DMS114 treated with DMSO at 0.1 percent for 48 hours (cell line): ENCODE measurements around the gene CPEB1.
"Not testable (repeated sequence)": the region's sequence is repeated elsewhere in the genome, so short reads cannot be mapped to it uniquely, and the experiment has no call there.

Experiments
- DNase-seq: peaks from one replicate; lab custom pipeline; 2025; ENCODE audit not compliant: unreplicated experiment; lab: John Stamatoyannopoulos, UW

Gene CPEB1

DNA sequence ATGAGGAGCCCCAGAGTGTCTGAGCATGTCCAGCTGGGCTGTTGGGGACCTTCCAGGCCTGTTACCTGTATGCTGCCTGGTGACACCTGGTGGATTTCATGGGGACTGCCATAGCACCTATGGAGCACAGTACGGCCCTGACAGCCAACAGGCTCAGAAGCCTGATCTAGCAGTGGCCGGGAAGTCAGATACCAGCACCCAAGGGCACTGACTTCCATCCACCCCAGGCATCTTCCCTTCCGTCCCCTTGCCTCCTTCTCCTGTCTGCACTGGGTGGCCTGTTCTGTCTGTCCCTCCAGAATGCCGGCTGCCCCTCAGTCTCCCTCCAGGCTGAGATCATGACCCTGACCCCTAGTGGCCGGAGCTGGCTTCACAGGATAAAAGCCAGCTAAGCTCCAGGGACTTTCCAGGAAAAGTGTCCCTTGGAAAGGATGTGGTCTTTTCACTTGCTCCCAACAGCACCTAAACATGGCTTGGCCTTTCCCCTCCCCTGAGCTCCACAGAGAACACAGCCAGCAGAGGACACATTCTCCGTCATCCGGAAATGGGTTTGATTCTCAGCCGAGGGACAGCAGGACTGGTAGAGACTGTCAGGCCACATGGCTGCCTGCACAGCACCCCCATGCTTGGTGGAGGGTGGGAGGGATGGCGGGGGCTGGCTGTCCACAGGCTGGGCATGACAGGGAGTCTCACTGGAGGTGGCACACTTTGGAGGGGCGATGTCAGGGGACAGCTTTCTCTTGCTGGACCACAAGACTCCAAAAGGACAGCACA is 116.4 kb downstream of the CPEB1 start:
- DNase-seq = no peak

DNA sequence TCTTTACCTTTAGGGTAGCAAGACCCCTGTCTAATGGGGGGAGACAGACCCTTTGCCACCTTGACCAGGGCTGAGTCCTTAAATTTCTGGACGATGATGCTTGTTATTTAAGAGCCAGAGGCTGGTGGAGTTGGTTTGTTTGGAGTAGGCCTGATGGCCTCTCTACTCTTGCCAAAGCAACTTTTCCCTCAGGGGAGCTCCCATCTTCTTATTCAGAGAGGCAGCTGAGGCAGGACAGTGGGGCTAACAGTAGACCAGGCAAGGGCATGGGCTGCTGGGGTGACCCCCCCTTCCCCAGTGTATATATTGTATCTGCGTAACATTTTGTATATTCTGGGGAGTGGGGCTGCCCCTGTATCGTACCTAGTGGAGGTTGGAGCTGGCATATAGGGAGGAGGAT is 117.2 kb downstream of the CPEB1 start:
- no peak for DNase-seq

DNA sequence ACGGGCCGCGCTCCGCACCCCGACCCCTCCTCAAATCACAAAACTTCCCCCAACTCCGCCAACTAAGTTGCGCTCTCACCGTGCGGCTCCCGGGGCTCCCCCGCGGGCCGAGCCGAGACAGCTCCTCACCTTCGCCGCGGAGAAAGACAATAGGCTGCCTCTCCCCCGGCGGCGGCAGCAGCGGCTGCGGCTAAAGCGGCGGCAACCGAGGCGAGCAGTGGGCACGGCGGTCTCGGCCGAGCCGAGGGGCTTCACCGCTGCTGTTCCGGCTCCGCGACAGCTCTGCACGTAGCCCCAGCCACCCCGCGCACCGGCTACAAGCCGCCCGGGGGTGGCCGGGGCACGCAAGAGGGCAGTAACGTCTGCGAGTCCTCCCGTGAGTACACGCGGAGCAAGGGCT is 133.6 kb downstream of the CPEB1 start:
- DNase-seq = not testable (repeated sequence)

DNA sequence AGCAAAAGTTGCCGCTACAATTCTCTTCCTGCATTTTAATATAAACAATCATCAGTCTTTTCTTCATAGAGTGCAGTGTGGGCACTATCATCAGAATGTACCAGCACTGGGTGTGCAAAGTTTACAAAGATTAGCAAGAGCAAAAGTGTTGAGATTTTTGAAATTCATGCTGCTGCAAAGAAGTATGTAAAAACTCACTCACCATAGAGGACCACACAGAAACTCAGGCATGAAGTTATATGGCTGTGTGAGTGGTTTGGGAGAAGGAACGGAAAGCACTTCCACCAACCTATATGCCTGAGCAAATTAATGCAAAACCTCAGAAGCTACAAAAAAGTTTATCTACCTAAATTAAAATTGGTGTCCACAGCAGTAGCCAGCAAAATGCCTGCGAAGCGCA is 139.5 kb downstream of the CPEB1 start:
- not testable (repeated sequence) for DNase-seq

DNA sequence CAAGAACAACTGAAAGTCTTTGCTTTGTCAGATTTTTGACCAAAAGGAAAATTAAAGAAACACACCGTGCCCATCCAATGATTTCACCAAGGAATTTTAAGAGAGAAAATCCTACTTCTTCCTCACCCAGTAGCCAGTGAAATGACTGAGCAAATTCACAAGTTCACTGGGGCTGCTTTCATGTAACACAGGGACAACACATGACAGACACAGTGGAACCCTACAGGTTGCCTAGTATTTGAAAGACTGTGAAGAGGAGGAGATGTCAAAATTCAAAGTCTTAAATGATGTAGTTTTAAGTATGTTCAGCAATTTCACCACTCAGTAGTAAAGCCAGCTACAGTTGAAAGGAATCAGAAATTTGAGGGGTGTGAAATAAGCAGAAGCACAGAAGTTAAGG is 140.1 kb downstream of the CPEB1 start:
- not testable (repeated sequence) for DNase-seq

DNA sequence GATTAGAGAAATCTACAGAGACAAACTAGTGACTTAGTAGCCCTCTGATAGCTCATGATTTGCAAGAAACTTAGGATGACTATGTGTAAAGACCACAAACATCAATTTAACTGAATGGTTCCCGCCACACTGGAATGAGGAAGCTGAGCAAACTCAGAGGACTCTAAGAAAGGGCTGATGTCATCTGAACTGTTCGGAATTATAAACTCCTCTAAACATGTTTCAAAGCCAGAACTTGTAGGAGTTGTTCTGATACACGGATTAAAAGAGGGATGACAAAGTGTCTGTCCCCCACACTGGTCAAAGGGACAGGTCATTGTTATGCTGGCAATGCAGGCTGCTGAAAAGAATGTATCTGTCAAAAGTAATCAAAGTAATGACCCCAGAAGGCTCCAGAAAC is 141.3 kb downstream of the CPEB1 start:
- not testable (repeated sequence) for DNase-seq

DNA sequence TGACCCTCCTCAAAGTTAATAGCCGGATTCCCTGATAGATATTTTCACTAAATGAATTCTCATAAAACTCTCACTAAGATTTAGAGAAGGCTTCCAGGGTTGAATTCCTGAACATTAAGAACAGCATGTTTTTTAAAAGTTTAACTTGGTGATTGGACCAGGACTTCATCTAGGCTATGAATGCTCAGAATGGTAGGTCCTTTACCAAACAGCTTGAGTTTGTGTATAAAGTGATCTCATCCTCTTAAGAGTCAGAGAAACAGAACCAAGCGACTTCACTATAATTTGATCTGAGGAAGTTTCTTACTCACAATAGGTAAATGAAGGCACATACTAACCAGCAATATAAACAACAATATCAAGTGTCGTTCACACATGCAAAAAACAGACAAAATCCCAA is 143.1 kb downstream of the CPEB1 start:
- DNase-seq = not testable (repeated sequence)

DNA sequence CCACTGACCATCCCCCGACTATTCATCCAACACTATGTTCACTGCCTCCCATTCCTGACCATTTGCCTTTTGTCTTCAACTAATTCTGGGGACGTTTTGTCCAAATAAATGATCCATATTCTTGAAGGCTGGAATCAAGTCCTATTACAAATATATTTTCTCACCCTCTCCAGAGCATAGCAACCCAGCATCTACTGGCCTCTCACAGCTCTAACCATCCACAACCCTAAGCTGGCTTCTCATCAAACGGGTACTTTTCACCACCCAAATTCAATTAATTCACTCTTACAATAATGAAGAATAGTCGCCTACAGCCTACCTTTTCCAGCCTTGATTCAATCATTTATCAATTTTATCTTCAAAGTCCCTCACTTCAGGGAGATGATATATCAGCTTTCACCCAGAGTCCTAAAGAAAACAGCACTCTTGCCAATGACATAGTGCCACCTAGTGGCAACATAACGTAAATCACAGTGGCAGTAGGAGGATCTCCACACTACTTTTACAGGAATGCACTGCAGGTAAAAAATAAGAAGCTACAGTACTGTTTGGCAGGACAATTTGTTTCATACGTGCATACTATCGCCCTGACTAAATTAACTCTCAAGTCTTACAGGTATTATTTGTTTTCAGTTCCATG is 144.3 kb downstream of the CPEB1 start:
- DNase-seq = not testable (repeated sequence)

DNA sequence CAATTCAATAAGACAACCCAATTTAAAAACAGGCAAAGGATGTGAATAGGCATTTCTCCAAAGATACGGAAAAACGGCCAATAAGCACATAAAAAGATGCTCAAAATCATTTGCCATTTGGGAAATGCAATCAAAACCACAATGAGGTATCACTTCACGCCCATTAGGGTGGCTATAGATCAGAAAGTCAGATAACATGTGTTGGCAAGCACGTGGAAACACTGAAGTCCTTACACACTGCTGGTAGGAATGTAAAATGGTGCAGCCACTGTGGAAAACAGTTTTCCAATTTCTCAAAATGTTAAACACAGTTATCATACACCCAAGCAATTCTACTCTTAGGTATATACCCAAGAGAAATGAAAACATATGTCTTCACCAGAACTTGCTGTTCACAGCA is 146.4 kb downstream of the CPEB1 start:
- DNase-seq = not testable (repeated sequence)

DNA sequence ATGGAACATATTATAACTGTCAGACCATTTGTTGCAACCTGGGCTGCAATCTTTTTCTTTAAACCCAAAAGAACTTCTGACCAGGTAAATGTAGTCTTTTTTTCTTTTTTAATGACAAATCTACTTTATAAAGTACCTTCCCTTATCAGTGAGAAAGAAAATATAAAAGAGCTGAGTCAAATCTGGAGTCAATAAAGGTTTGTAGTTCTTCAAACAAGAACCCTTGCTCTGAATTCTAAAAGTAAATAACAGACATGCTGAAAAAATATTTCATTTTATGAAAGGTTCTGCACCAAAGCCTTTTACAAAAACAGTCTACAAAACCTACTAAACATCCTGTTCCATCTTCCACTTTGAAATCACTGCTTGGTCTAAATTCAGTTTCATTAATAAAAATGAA is 149.2 kb downstream of the CPEB1 start:
- not testable (repeated sequence) for DNase-seq
